NCI-H446 (cell line): ENCODE results near the gene HMHB1.
"Not testable (repeated sequence)": the region's sequence is repeated elsewhere in the genome, so short reads cannot be mapped to it uniquely, and the experiment has no call there.

Experiments used
- DNase-seq, 2 experiments: peaks; one replicate each; lab custom pipeline; 2025; lab: John Stamatoyannopoulos, UW

HMHB1 gene

GRCh38 chr5:143801252-143801939 is 10.6 kb upstream of the HMHB1 start:
- no peak for DNase-seq

GRCh38 chr5:143805861-143806260 is 6.1 kb upstream of the HMHB1 start:
- DNase-seq = no peak

- DNase-seq = no peak
These were observed 5.4 kb upstream of the HMHB1 start for GRCh38 chr5:143806579-143806978.

- no peak for DNase-seq
These were observed 4.6 kb upstream of the HMHB1 start for GRCh38 chr5:143807401-143807800.

- not testable (repeated sequence) for DNase-seq
These were observed 4.4 kb downstream of the HMHB1 start for GRCh38 chr5:143816370-143816769.

DNA sequence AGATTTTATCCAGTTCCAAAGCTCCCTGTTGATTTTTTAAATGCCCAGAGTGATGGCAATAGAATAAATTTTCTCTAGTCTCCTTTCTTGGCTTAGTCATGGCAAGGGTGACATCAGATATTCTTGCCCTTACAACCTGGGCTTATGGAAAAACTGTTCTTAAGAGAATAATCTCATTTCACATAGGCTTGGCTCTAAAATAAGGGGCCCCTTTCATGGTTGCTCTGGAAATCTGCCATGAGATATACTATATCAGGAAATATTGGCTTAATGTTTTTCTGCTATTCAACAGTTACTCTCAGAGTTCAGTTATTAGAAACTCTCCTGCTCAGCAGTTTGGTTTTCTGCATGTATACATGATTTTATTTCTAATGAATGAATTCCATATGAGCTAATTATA is 7.8 kb downstream of the HMHB1 start:
- no peak for DNase-seq

DNA sequence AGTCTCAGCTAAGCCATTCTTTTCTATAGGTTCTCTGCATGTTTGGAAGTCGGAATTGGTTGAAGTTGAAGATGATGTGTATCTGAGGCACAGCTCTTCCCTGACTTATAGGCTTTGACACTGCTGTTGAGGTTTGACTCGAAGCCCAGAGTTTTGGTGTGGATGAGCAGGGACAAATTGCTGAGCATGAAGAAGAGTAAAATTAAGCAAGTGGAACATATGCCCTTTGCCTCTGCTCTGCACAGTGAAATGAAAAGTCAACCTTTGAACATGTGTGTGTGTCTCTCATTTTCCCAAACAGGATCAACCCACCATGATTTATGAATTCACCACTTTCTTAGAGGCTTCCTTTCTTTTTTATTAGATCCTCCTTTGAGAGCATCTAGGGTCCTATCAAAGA is 8.5 kb downstream of the HMHB1 start:
- no peak for DNase-seq

GRCh38 chr5:143824851-143825720 is 13.1 kb downstream of the HMHB1 start:
- DNase-seq = peak; percentile 63 to 86

GRCh38 chr5:143826951-143827444 is 15.0 kb downstream of the HMHB1 start:
- peak in 1 of 2 experiments; percentile 18 for DNase-seq

GRCh38 chr5:143828710-143829109 is 16.7 kb downstream of the HMHB1 start:
- no peak for DNase-seq

DNA sequence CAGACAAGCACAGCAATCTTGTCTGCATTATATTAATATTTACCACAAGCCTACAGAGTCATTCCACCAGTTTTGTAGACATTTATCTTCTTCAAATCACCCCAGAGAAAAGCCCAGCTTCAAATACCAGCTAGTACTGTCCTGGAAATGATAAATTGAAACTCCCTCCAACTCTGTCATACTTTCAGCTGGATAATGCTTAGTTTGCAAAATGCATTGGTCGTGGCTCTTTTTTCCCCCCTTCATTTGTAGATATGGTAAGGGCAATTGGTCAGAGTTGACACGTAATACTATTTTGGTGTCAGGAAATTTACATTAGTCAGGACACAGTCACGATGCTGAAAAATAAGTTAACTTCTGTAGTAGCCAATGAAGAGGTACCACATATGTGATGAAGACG is 21.2 kb downstream of the HMHB1 start:
- no peak for DNase-seq

GRCh38 chr5:143835251-143835650 is 23.3 kb downstream of the HMHB1 start:
- no peak for DNase-seq

- DNase-seq = no peak
These were observed 24.3 kb downstream of the HMHB1 start for GRCh38 chr5:143836161-143836725.

DNA sequence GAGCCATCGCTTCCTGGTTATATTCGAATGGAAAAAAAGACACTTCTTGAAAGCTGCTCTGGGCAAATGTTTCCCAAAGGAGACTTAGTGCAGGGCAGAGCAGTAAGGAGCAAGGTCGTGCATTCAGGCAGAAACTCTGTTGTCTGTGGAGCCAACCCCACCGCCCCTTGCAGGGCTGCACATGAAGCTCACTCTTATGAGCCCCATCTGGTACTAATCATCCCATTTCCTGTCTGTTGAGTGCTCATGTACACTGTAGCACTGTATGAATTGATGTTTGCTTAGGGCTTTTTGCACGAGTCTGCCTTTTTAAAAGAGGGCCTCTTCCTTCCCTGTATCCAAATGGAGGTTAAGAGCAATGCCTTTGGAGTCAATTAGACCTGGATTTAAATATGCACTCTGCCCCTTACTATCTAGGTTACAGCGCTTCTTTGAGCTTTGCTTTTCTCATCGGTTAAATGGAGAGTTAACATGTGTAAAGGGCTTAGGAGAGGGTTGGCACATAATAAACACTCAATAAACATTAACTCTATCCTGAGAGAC is 25.4 kb downstream of the HMHB1 start:
- no peak for DNase-seq

DNA sequence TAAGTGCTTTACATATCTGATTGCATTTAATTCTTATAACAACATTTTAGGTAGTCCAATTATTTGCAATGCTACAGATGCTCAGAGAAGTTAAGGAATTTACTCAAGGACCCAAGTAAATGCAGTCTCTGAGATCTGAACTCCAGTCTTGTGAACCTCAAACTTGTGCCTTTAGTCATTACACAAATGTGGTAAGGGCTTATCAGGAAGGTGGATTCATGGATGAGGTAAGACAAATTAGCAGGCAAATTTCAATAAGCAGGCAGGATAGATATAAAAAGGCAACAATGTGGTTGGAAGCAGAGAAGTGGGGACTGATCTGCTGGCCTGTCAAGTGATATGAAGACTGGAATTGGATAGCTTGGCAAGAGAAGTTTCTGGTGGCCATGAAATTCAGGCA is 29.5 kb downstream of the HMHB1 start:
- no peak for DNase-seq

GRCh38 chr5:143842920-143843319 is 31.0 kb downstream of the HMHB1 start:
- no peak for DNase-seq

GRCh38 chr5:143843461-143843860 is 31.5 kb downstream of the HMHB1 start:
- DNase-seq = no peak

DNA sequence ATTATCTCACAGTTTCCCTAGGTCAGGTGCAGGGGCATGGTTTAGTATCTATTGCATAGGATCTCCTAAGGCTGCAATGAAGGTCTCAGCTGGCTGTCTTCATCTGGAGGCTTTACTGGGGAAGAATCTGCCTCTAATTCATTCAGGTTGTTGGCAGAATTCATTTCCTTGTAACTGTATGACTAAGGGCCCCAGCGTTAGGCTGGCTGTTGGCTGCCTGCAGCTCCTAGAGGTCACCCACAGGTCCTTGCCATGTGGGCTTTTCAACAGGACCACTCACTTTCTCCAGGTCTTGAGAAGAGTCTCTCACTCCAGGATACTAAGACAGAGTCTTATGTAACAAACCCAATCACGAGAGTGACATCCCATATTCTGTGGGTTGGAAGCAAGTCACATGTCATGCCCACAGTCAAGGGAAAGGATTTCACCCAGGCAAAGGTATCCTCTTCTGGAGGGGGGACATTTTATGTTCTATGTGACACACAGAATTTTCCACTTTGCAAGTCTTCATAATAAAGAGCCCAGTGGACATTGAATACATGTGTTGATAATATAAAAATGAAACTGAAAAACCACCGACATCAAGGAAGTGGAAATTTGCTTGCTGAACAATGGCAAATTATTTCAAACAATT is 38.2 kb downstream of the HMHB1 start:
- DNase-seq = no peak

DNA sequence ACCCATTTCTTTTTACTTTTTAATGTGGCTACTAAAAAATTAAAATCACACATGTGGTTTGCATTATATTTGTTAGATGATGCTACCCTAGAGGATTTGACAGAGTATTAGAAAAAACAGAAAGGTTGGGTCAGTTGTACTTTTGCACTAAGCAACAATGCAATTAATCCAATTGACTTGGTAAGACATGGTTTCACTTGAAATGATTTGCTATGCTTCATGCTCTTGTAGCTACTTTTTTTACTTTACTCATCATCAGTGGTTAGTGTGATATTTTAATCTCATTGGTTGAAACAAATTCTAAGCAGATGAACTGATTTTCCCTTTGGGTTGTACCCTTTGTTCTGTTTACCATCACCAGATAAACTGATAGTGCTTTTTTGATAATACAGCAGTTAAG is 39.4 kb downstream of the HMHB1 start:
- DNase-seq = no peak

DNA sequence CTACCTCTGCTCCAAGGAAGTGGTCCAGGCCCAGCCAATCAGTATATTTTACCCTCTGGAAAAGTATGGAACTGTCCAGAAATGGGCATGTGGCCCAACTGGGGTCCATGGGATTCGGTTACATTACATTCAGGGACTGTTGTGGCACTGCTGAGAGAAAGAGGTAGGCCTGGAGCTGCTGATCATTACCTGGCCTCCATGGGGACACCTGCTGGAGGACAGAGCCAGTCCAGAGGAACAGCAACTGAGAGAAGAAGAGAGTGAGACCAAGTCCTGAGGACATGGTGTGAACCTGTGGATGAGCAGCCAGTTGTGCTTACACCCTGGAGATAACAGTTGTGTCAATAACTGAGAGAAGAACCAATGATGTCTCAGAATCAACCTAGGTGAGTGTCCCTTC is 48.2 kb downstream of the HMHB1 start:
- no peak for DNase-seq

- DNase-seq = no peak
These were observed 50.3 kb downstream of the HMHB1 start for GRCh38 chr5:143862271-143862670.

DNA sequence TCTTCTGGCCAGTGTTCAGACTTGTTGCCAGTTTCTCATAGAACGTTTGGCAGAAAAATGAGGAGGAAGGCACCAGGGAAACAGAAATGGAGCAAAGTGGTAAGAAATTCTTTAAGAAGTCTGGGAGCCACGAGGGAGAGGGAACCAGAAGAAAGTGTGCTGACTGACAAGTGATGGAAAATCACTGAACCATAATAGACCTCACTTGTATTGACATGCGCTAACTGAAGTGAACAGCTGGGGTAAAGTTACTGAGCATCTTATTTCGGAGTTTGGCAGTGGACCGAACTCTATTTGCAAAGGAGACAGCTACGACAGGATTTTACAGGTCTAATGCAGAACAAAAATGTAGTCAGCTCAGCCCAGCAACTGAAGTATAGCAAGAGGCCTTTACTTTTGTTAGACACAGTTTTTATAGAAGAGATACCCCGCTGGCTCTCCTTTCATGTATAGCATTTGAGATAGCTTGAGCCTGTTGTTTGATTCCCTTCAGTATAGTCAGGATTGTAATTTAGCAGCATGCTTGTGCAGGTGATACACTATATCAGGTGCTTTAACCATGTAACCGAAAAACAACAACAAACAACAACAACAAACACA is 53.6 kb downstream of the HMHB1 start:
- DNase-seq = peak; percentile 18 to 56
